Cardiac fibroblast (primary cell): ENCODE results near the gene GPT2.

ENCODE experiments used
- DNase-seq, 2 donors: peaks; one replicate each; pipeline versions ENCODE4 v3.0.0 to v3.0.0-alpha.2; 2010; ENCODE audit warnings: low read depth in 2 of 2
- H3K4me3 ChIP-seq, 2 donors: replicated peaks in 1 of 2; 1 replicate in 1 of 2; 2 replicates in 1 of 2; pipeline ENCODE4 v1.5.1; 2011; ENCODE audit warnings: low read depth in 2 of 2, low read length in 2 of 2, mild to moderate bottlenecking in 2 of 2, moderate library complexity in 1 of 2
- TF ChIP-seq, protein P1 (sequence below): IDR thresholded peaks from one replicate; pipeline ENCODE4 v1.5.1; 2011; ENCODE audit warnings: low read depth, mild to moderate bottlenecking, low read length, inconsistent platforms

Gene GPT2

GRCh38 chr16:46854846-46855245 lies 29.3 kb upstream of the GPT2 start:
- DNase-seq, result no peak
- TF ChIP-seq, protein P1, sequence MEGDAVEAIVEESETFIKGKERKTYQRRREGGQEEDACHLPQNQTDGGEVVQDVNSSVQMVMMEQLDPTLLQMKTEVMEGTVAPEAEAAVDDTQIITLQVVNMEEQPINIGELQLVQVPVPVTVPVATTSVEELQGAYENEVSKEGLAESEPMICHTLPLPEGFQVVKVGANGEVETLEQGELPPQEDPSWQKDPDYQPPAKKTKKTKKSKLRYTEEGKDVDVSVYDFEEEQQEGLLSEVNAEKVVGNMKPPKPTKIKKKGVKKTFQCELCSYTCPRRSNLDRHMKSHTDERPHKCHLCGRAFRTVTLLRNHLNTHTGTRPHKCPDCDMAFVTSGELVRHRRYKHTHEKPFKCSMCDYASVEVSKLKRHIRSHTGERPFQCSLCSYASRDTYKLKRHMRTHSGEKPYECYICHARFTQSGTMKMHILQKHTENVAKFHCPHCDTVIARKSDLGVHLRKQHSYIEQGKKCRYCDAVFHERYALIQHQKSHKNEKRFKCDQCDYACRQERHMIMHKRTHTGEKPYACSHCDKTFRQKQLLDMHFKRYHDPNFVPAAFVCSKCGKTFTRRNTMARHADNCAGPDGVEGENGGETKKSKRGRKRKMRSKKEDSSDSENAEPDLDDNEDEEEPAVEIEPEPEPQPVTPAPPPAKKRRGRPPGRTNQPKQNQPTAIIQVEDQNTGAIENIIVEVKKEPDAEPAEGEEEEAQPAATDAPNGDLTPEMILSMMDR, result no peak
- no peak overlapping the region for H3K4me3 ChIP-seq

- TF ChIP-seq, protein P1, result no peak
- H3K4me3 ChIP-seq, result no peak overlapping the region
- DNase-seq, result no peak
Measured at GRCh38 chr16:46855389-46855788, 28.8 kb upstream of the GPT2 start.

DNA sequence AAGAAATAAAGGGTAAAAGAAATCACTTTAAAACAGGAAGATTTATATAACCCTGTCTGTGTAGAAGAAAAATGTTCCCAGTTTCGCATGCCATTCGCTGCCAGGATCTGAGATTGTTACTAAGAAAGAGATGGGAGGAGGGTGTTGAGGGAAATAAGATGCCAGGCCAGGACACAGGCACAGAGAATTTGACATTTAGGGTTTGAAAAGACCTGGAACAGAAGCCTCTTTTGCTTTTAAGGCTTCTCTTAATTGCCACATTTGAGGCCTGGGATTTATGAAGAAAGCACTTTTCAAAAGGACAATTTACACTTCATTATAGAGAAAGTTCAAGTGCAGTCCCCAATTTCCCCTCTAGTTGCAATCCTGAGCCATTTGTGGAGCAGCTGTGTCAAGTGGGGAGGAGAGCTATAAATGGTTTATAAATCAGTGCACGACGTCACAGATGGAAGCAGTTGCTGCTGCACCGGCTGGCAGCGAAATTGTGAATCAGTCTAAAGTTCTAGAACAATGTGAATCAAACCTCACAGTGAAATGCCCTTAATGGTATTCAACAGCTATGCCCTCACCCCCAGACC lies 26.7 kb upstream of the GPT2 start:
- DNase-seq, result peak; percentile 49 to 74
- TF ChIP-seq, protein P1, result peak; percentile 60
- no peak overlapping the region for H3K4me3 ChIP-seq

DNA sequence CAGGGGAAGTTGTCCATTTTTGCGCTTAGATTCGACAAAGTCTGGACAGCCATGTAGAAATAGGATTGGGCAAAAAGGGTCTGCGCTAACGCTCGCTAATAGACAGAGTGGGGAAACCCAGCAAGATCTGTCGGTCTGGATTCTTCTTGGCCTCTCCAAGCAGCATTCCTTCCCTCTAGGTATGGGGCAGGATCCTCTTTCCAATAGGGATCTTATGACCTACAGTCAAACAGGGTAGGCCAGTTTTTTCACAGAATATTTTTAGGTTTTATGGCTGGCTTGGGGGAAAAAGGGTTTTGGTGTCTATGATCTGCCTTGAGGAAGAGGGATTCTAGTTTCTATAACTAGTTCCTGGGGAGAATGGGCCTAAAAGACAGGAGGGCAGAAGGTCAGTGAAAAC lies 26.0 kb upstream of the GPT2 start:
- TF ChIP-seq, protein P1, result no peak
- DNase-seq, result no peak
- no peak overlapping the region for H3K4me3 ChIP-seq

DNA sequence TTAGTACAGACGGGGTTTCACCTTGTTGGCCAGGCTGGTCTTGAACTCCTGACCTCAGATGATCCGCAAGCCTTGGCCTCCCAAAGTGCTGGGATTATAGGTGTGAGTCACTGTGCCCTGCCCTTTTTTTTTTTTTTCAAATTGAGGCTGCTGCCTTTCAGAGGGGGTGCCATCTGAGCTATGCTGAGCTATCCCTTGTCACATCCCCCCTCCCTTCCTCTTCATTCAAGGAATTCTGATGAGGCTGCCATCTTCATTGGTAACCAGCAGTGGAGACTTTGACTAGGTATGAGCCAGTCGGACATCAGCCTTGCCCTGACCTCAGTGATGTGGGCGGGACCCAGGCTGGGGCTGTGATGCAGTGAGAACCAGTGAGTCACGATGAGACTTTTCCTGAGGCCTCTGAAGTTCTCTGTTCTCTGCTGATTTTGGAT lies 24.4 kb upstream of the GPT2 start:
- H3K4me3 ChIP-seq, result no peak overlapping the region
- peak; percentile 72 to 95 for DNase-seq
- TF ChIP-seq, protein P1, result no peak

- TF ChIP-seq, protein P1, result no peak
- DNase-seq, result peak in 1 of 2 donors; percentile 51
- no peak overlapping the region for H3K4me3 ChIP-seq
Measured at GRCh38 chr16:46862555-46863447, 21.4 kb upstream of the GPT2 start.
